HepG2 (cell line): Measurements from ENCODE around the gene TKFC. TPM values are rescaled to one million over a fixed set of nuclear protein-coding genes. Genes with fewer than 3 reads are reported as not detected.

Source experiments
- BRCA1 ChIP-seq: sonication (generic); formaldehyde crosslinking; IDR thresholded peaks from 2 replicates; pipeline ENCODE4 v1.4.0; 2020; ENCODE audit warnings: missing genetic modification reagents
- CENPBD1 ChIP-seq: sonication (generic); formaldehyde crosslinking; IDR thresholded peaks from 2 replicates; pipeline ENCODE4 v1.8.0; 2022; ENCODE audit warnings: missing genetic modification reagents, low read depth, mild to moderate bottlenecking, borderline replicate concordance
- CREB1 ChIP-seq, 2 experiments: fragments of 450-650 bp in 1 of 2; IDR thresholded peaks; 2 replicates each; pipeline ENCODE4 v1.6.1; 2016 to 2017; ENCODE audit warnings: control low read depth in 1 of 2, mild to moderate bottlenecking in 1 of 2, missing compliant biosample characterization in 1 of 2, missing genetic modification characterization in 1 of 2
- E2F5 ChIP-seq: sonication (generic); formaldehyde crosslinking; conservative IDR thresholded peaks from 2 replicates; pipeline ENCODE4 v1.4.0; 2020; ENCODE audit warnings: missing genetic modification reagents
- FUBP1 ChIP-seq: sonication (generic); formaldehyde crosslinking; IDR thresholded peaks from 2 replicates; pipeline ENCODE4 v1.5.1; 2020; ENCODE audit warnings: missing genetic modification reagents, mild to moderate bottlenecking, borderline replicate concordance
- GZF1 ChIP-seq: sonication (generic); formaldehyde crosslinking; IDR thresholded peaks from 2 replicates; pipeline ENCODE4 v1.5.1; 2020; ENCODE audit warnings: mild to moderate bottlenecking, missing genetic modification reagents
- HMG20B ChIP-seq: conservative IDR thresholded peaks from 2 replicates; pipeline ENCODE4 v1.6.1; 2016; ENCODE audit warnings: missing genetic modification reagents, missing compliant biosample characterization
- MEIS1 ChIP-seq: sonication (generic); formaldehyde crosslinking; IDR thresholded peaks from 2 replicates; pipeline ENCODE4 v1.9.0; 2021; ENCODE audit warnings: mild to moderate bottlenecking, missing genetic modification reagents, moderate library complexity, borderline replicate concordance
- PAWR ChIP-seq: sonication (generic); formaldehyde crosslinking; IDR thresholded peaks from 2 replicates; pipeline ENCODE4 v1.4.0; 2020; ENCODE audit warnings: missing genetic modification reagents, mild to moderate bottlenecking, borderline replicate concordance
- POLR2AphosphoS2 ChIP-seq: IDR thresholded peaks from 2 replicates; pipeline ENCODE4 v1.6.1; 2011; ENCODE audit warnings: low read depth, low read length, improper control_type of control experiment
- PRDM4 ChIP-seq: sonication (generic); formaldehyde crosslinking; IDR thresholded peaks from 2 replicates; pipeline ENCODE4 v1.9.0; 2021; ENCODE audit warnings: missing genetic modification reagents, borderline replicate concordance
- TCF12 ChIP-seq, 2 experiments: fragments of 450-650 bp in 1 of 2; sonication (generic) in 1 of 2; formaldehyde crosslinking in 1 of 2; IDR thresholded peaks; 2 replicates each; pipeline versions ENCODE4 v1.6.1 to v1.8.0; 2017 to 2022; ENCODE audit warnings: antibody characterized with exemption in 1 of 2, mild to moderate bottlenecking in 1 of 2, missing genetic modification reagents in 1 of 2, moderate library complexity in 1 of 2
- ZBTB43 ChIP-seq: sonication (generic); formaldehyde crosslinking; conservative IDR thresholded peaks from 2 replicates; pipeline ENCODE4 v1.4.0; 2020; ENCODE audit warnings: missing genetic modification reagents
- ZBTB7A ChIP-seq: sonication (generic); formaldehyde crosslinking; IDR thresholded peaks from 2 replicates; pipeline ENCODE4 v1.8.0; 2022; ENCODE audit warnings: mild to moderate bottlenecking, missing genetic modification reagents
- ZNF207 ChIP-seq: fragments of 450-650 bp; IDR thresholded peaks from 2 replicates; pipeline ENCODE4 v1.6.1; 2016; ENCODE audit warnings: antibody characterized with exemption, borderline replicate concordance
- ZNF510 ChIP-seq: sonication (generic); formaldehyde crosslinking; IDR thresholded peaks from 2 replicates; pipeline ENCODE4 v1.4.0; 2020; ENCODE audit warnings: low read depth, mild to moderate bottlenecking, missing genetic modification reagents
- ZXDC ChIP-seq: sonication (generic); formaldehyde crosslinking; IDR thresholded peaks from 2 replicates; pipeline ENCODE4 v1.5.0; 2020; ENCODE audit warnings: mild to moderate bottlenecking, missing genetic modification reagents
- polyA plus RNA-seq, 8 experiments: library from polyadenylated mRNA; depleted of rRNA in 3 of 8; stranded (reverse) in 7 of 8; unstranded in 1 of 8; fragments of >200 nt; fragmentation: Illumina TruSeq in 4 of 8; extraction: Trizol in 4 of 8; gene quantifications; 2 replicates each; pipeline versions ENCODE4 v1.2.1 to v1.2.3, GENCODE V29; 2011 to 2016; ENCODE audit warnings: low read depth in 4 of 8, missing spikeins in 1 of 8, mixed read lengths in 1 of 8; ENCODE audit not compliant: insufficient read depth in 1 of 8
- total RNA-seq, 5 experiments: library from RNA; depleted of rRNA; stranded (reverse); fragments of >200 nt; fragmentation: Illumina TruSeq; extraction: Trizol; gene quantifications; 2 replicates each; pipeline ENCODE4 v1.2.3, GENCODE V29; 2016; ENCODE audit warnings: low read depth in 1 of 5

Gene TKFC
- total and polyA plus RNA-seq, 2 of the 13 experiments (the other 11 are each of a cell fraction or from before 2014, with no cell fraction given), result 147 to 197 TPM

GRCh38 chr11:61334434-61335354, 1.7 kb downstream of the TKFC start (continued):
- TF ChIP-seq FUBP1 (CRISPR knock-in tag), result no peak
- TF ChIP-seq TCF12 (IDR thresholded peaks at IDR 0.05), result no peak
- TF ChIP-seq TCF12 (CRISPR knock-in tag; IDR thresholded peaks at IDR 0.05), result no peak
- peak; percentile 91; the same call in 1 of the 2 replicates for TF ChIP-seq GZF1 (CRISPR knock-in tag)
- TF ChIP-seq PRDM4, result no peak
- no peak; the same call in 1 of the 2 replicates for TF ChIP-seq BRCA1 (CRISPR knock-in tag)
- no peak for TF ChIP-seq E2F5 (CRISPR knock-in tag)
- peak; percentile 74 for TF ChIP-seq POLR2AphosphoS2
- TF ChIP-seq PAWR, result no peak
- no peak for TF ChIP-seq ZNF207
- TF ChIP-seq ZXDC (CRISPR knock-in tag), result peak; percentile 23; the same call in 1 of the 2 replicates
- no peak for TF ChIP-seq CREB1 (IDR thresholded peaks at IDR 0.05)
- TF ChIP-seq CREB1 (CRISPR knock-in tag; IDR thresholded peaks at IDR 0.05), result no peak
- TF ChIP-seq ZBTB7A (CRISPR knock-in tag), result no peak
- no peak for TF ChIP-seq ZBTB43 (CRISPR knock-in tag)
- TF ChIP-seq HMG20B (CRISPR knock-in tag), result 0 out of 2 replicates have a peak, but pooled peaks have one; percentile 8
- TF ChIP-seq MEIS1 (CRISPR knock-in tag), result no peak
- TF ChIP-seq ZNF510 (CRISPR knock-in tag), result 0 out of 2 replicates have a peak, but pooled peaks have one; percentile 62
- TF ChIP-seq CENPBD1 (CRISPR knock-in tag), result no peak
